Neuronal stem cell (in vitro differentiated cells): ENCODE data around the gene CERS2.
A peak's percentile ranks its signal among the peaks of the same experiment; 100 is the strongest.

ENCODE experiments used
- DNase-seq: peaks from one replicate; pipeline ENCODE4 v3.0.0-alpha.2; 2013; ENCODE audit warnings: low spot score
- H2AFZ ChIP-seq: one replicate; pipeline ENCODE4 v1.6.1; 2013; ENCODE audit warnings: mild to moderate bottlenecking, low read length, inconsistent platforms
- H2AK5ac ChIP-seq: 2 replicates; pipeline ENCODE4 v1.6.1; 2013; ENCODE audit warnings: low read depth, mild to moderate bottlenecking, inconsistent platforms, low read length, moderate library complexity, mixed read lengths
- H2BK120ac ChIP-seq: 2 replicates; pipeline ENCODE4 v1.6.1; 2013; ENCODE audit warnings: low read depth, mild to moderate bottlenecking, inconsistent platforms, low read length, moderate library complexity, mixed read lengths
- H2BK12ac ChIP-seq: one replicate; pipeline ENCODE4 v1.6.1; 2013; ENCODE audit warnings: low read length, inconsistent platforms
- H2BK15ac ChIP-seq: 2 replicates; pipeline ENCODE4 v1.6.1; 2013; ENCODE audit warnings: mild to moderate bottlenecking, low read length, inconsistent platforms, mixed read lengths
- H2BK5ac ChIP-seq: one replicate; pipeline ENCODE4 v1.6.1; 2013; ENCODE audit warnings: inconsistent platforms, mild to moderate bottlenecking, low read length, moderate library complexity
- H3K14ac ChIP-seq: one replicate; pipeline ENCODE4 v1.6.1; 2013; ENCODE audit warnings: low read length, inconsistent platforms
- H3K18ac ChIP-seq: 2 replicates; pipeline ENCODE4 v1.6.1; 2013; ENCODE audit warnings: low read length, inconsistent platforms
- H3K23ac ChIP-seq: 2 replicates; pipeline ENCODE4 v1.6.1; 2013; ENCODE audit warnings: low read depth, mild to moderate bottlenecking, mixed read lengths, low read length, inconsistent platforms; ENCODE audit not compliant: poor library complexity
- H3K27ac ChIP-seq: replicated peaks from 3 replicates; pipeline ENCODE4 v1.5.1; 2013; ENCODE audit warnings: low read length, inconsistent platforms
- H3K27me3 ChIP-seq, 3 experiments: 2 replicates each; pipeline ENCODE4 v1.6.1; 2013; ENCODE audit warnings: low read length in 3 of 3, mild to moderate bottlenecking in 2 of 3, inconsistent platforms in 1 of 3, low read depth in 1 of 3, mixed read lengths in 1 of 3, moderate library complexity in 1 of 3; ENCODE audit not compliant: control insufficient read depth in 3 of 3, insufficient read depth in 3 of 3
- H3K36me3 ChIP-seq, 2 donors: replicated peaks in 1 of 2; 2 replicates each; pipeline ENCODE4 v1.6.1; 2013; ENCODE audit warnings: low read length in 2 of 2; ENCODE audit not compliant: control insufficient read depth in 2 of 2, insufficient read depth in 2 of 2
- H3K4ac ChIP-seq: 2 replicates; pipeline ENCODE4 v1.6.1; 2013; ENCODE audit warnings: inconsistent platforms, mild to moderate bottlenecking, low read length, moderate library complexity
- H3K4me1 ChIP-seq, 2 donors: 1 replicate in 1 of 2; 2 replicates in 1 of 2; pipeline ENCODE4 v1.6.1; 2013; ENCODE audit warnings: low read length in 2 of 2, low read depth in 1 of 2; ENCODE audit not compliant: control insufficient read depth in 2 of 2, insufficient read depth in 1 of 2
- H3K4me2 ChIP-seq: one replicate; pipeline ENCODE4 v1.6.1; 2013; ENCODE audit warnings: mild to moderate bottlenecking, low read length, inconsistent platforms; ENCODE audit not compliant: insufficient read depth, poor library complexity, severe bottlenecking
- H3K4me3 ChIP-seq, 2 donors: 2 replicates each; pipeline ENCODE4 v1.5.1; 2013; ENCODE audit warnings: low read length in 2 of 2, mild to moderate bottlenecking in 2 of 2, inconsistent platforms in 1 of 2, moderate library complexity in 1 of 2
- H3K79me1 ChIP-seq: one replicate; pipeline ENCODE4 v1.6.1; 2013; ENCODE audit warnings: low read depth, mild to moderate bottlenecking, inconsistent platforms, low read length, moderate library complexity
- H3K9ac ChIP-seq: one replicate; pipeline ENCODE4 v1.6.1; 2013; ENCODE audit warnings: mild to moderate bottlenecking, low read depth, low read length, inconsistent platforms; ENCODE audit not compliant: poor library complexity
- H3K9me3 ChIP-seq, 2 donors: replicated peaks in 1 of 2; 2 replicates each; pipeline versions ENCODE3 to v1.6.1; 2013; ENCODE audit warnings: low read length in 2 of 2, mild to moderate bottlenecking in 2 of 2, inconsistent platforms in 1 of 2, low read depth in 1 of 2, mixed read lengths in 1 of 2, moderate library complexity in 1 of 2; ENCODE audit not compliant: control insufficient read depth in 2 of 2, insufficient read depth in 1 of 2
- H4K8ac ChIP-seq: one replicate; pipeline ENCODE4 v1.6.1; 2013; ENCODE audit warnings: low read depth, mild to moderate bottlenecking, inconsistent platforms, low read length, moderate library complexity
- H4K91ac ChIP-seq: one replicate; pipeline ENCODE4 v1.6.1; 2013; ENCODE audit warnings: low read length, low read depth, mild to moderate bottlenecking, inconsistent platforms; ENCODE audit not compliant: poor library complexity
- WGBS, 2 donors: extraction: QIAGEN DNeasy Blood & Tissue Kit; methylation state at CpG; one replicate each; pipeline ENCODE4 v1.1.7; 2013; ENCODE audit warnings: missing lambda C conversion rate in 2 of 2, mixed read lengths in 1 of 2; ENCODE audit not compliant: insufficient read length in 2 of 2, insufficient replicate concordance in 1 of 2; ENCODE audit errors: extremely low coverage in 2 of 2; 5-methylcytosine and 5-hydroxymethylcytosine counted together

Gene CERS2

DNA sequence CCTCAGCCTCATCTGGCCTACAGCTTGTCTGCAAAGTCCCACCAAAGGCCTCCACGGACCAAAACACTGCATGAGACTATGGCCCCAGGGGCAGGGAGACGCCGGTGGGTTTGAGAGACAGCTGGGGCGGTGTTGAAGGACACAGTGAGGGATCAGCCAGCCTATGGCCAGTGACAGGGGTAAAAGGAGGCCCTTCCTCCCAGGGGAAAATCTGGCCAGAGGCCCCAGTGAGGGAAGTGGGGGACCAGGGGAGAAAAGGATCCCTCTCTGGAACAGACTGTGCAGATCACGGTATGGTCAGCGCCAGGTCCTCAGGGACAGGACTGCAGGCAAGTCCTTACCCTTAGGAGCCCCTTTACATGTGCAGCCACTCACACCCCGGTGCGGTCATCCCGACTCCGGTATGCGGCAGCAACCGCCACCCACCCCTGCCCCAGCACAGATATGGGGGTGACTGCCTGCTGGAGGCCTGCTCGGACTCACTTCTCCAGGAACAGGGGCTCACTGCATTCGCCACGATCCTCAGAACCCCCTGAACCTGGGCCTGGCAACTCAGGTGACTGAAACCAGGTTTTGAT, 1.3 kb downstream of the CERS2 start:
- no peak overlapping the region for H2BK5ac ChIP-seq
- H3K27me3 ChIP-seq, result peaks cover 0 to 2% (median 0%) of the 10 kb centered on the region in 3 experiments
- H2BK12ac ChIP-seq, result no peak overlapping the region
- peak overlapping the region; percentile 96 for H3K18ac ChIP-seq
- H3K4me3 ChIP-seq, result peak overlapping the region; percentile 86 to 89
- peak overlapping the region; percentile 1 for H3K14ac ChIP-seq
- H3K79me1 ChIP-seq, result peaks cover 9% of the 10 kb centered on the region
- no peak overlapping the region for H4K8ac ChIP-seq
- no peak overlapping the region for H2BK120ac ChIP-seq
- no peak overlapping the region for H3K27ac ChIP-seq
- peak overlapping the region; percentile 89 for H3K4me2 ChIP-seq
- peak overlapping the region; percentile 96 for H3K9ac ChIP-seq
- H3K23ac ChIP-seq, result no peak overlapping the region
- no peak overlapping the region for H2AFZ ChIP-seq
- H3K9me3 ChIP-seq, result peaks cover 0 to 5% of the 10 kb centered on the region in 2 donors
- H2AK5ac ChIP-seq, result peak overlapping the region; percentile 57
- H2BK15ac ChIP-seq, result peak overlapping the region; percentile 17
- no peak for DNase-seq
- no CpG with 5 or more reads among the region's 15 CpGs for WGBS, 2 donors
- peaks cover 33 to 35% of the 10 kb centered on the region in 2 donors for H3K4me1 ChIP-seq
- peak overlapping the region; percentile 7 for H3K4ac ChIP-seq
- H3K36me3 ChIP-seq, result peaks cover 6 to 18% of the 10 kb centered on the region in 2 donors
- no peak overlapping the region for H4K91ac ChIP-seq

DNA sequence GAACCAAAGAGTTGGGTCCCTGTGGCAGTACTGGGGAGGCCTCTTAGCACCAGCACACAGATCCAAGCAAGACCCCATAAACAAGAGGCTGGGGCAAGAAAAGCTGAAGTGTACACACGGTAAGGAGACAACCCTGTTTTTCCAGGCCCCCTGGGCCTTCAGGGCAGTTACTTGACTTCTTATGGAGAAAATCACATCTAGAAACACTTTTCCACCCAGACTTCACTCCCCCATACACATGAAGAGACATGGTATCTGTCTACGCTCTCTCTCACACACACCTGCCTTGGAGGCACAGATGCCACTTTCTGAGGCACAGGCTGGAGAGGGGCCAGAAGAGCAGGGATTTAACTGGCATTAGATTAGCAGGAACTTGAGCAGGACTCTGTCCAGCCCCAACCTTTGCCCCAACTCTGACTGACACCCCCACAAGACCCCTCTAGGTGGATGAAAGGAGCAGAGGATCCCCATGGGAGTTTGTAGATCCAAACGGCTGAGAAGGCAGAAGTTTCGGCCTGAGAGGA, 2.2 kb downstream of the CERS2 start:
- Histone ChIP-seq H2BK120ac (no peak overlapping the region), H3K9me3 (peaks cover 0 to 5% of the 10 kb centered on the region in 2 donors), H3K23ac (no peak overlapping the region), H3K18ac (no peak overlapping the region), H3K4me3 (peak overlapping the region in 1 of 2 donors; percentile 86), H3K4me2 (no peak overlapping the region), H3K27me3 (peaks cover 0 to 2% (median 0%) of the 10 kb centered on the region in 3 experiments), H3K4ac (no peak overlapping the region), H3K27ac (peak overlapping the region; percentile 63), H2BK5ac (peak overlapping the region; percentile 4), H4K91ac (no peak overlapping the region), H2BK15ac (no peak overlapping the region), H2AK5ac (no peak overlapping the region), H3K79me1 (peaks cover 9% of the 10 kb centered on the region), H2BK12ac (no peak overlapping the region), H2AFZ (no peak overlapping the region), H3K36me3 (peaks cover 15 to 27% of the 10 kb centered on the region in 2 donors), H3K9ac (no peak overlapping the region), H3K14ac (no peak overlapping the region), H3K4me1 (peaks cover 33 to 35% of the 10 kb centered on the region in 2 donors), H4K8ac (no peak overlapping the region)
- DNase-seq, result no peak
- WGBS, 2 donors, result no CpG with 5 or more reads among the region's 4 CpGs

GRCh38 chr1:150971583-150972416, 2.8 kb downstream of the CERS2 start:
- Histone ChIP-seq H3K9ac (no peak overlapping the region), H4K91ac (no peak overlapping the region), H3K27me3 (peaks cover 0 to 1% (median 0%) of the 10 kb centered on the region in 3 experiments), H3K27ac (peak overlapping the region; percentile 63), H3K18ac (peak overlapping the region; percentile 54), H3K14ac (no peak overlapping the region), H3K23ac (no peak overlapping the region), H2AK5ac (no peak overlapping the region), H2BK120ac (no peak overlapping the region), H3K9me3 (peaks cover 0 to 5% of the 10 kb centered on the region in 2 donors), H3K4me2 (peak overlapping the region; percentile 51), H3K4me1 (peaks cover 31 to 33% of the 10 kb centered on the region in 2 donors), H3K79me1 (peaks cover 9% of the 10 kb centered on the region), H2BK12ac (no peak overlapping the region), H2BK15ac (no peak overlapping the region), H3K36me3 (peaks cover 21 to 33% of the 10 kb centered on the region in 2 donors), H2AFZ (no peak overlapping the region), H3K4ac (no peak overlapping the region), H3K4me3 (peak overlapping the region; percentile 1 to 36), H4K8ac (no peak overlapping the region), H2BK5ac (peak overlapping the region; percentile 4)
- DNase-seq, result no peak
- no CpG with 5 or more reads among the region's 6 CpGs for WGBS, 2 donors
